ENCODE measurements around the gene ADAM10.

ADAM10 gene

GRCh38 chr15:58627701-58628100 is 121.8 kb downstream of the ADAM10 start:
- H3K27me3 ChIP-seq (ENCODE audit: insufficient read depth, poor library complexity, severe bottlenecking), result no peaks in the 10 kb centered on the region
- TF ChIP-seq GABPA (IDR thresholded peaks at IDR 0.05; ENCODE audit: low read depth) (no peak), REST (IDR thresholded peaks at IDR 0.05; ENCODE audit: insufficient replicate concordance, low read depth) (no peak), CTCF (IDR thresholded peaks at IDR 0.05; ENCODE audit: insufficient read depth, low read length) (no peak), POLR2AphosphoS5 (IDR thresholded peaks at IDR 0.05; ENCODE audit: low read depth) (no peak)
- no peak for DNase-seq (ENCODE audit: low read depth in 1 of 2, low spot score in 1 of 2)
- no peak overlapping the region for H3K4me3 ChIP-seq (replicated peaks; ENCODE audit: insufficient read depth, low read length)
- peak overlapping the region; percentile 62 for H3K27ac ChIP-seq (replicated peaks)

GRCh38 chr15:58627046-58627445 is 122.5 kb downstream of the ADAM10 start:
- no peak overlapping the region for H3K27ac ChIP-seq (replicated peaks)
- H3K4me3 ChIP-seq (replicated peaks; ENCODE audit: insufficient read depth, low read length), result no peak overlapping the region

GRCh38 chr15:58626378-58626777 is 123.1 kb downstream of the ADAM10 start:
- no peaks in the 10 kb centered on the region for H3K27me3 ChIP-seq (ENCODE audit: insufficient read depth, poor library complexity, severe bottlenecking)
- TF ChIP-seq GABPA (IDR thresholded peaks at IDR 0.05; ENCODE audit: low read depth) (no peak), CTCF (IDR thresholded peaks at IDR 0.05; ENCODE audit: insufficient read depth, low read length) (no peak), REST (IDR thresholded peaks at IDR 0.05; ENCODE audit: insufficient replicate concordance, low read depth) (no peak), POLR2AphosphoS5 (IDR thresholded peaks at IDR 0.05; ENCODE audit: low read depth) (no peak)
- H3K27ac ChIP-seq (replicated peaks), result no peak overlapping the region
- DNase-seq (ENCODE audit: low read depth in 1 of 2, low spot score in 1 of 2), result no peak
- no peak overlapping the region for H3K4me3 ChIP-seq (replicated peaks; ENCODE audit: insufficient read depth, low read length)

More at GRCh38 chr15:58627046-58627445, 122.5 kb downstream of the ADAM10 start:
- H3K27me3 ChIP-seq (ENCODE audit: insufficient read depth, poor library complexity, severe bottlenecking), result no peaks in the 10 kb centered on the region
- TF ChIP-seq SPI1 (IDR thresholded peaks at IDR 0.05; ENCODE audit: borderline replicate concordance, low read depth) (no peak), CTCF (IDR thresholded peaks at IDR 0.05; ENCODE audit: insufficient read depth, low read length) (no peak), REST (IDR thresholded peaks at IDR 0.05; ENCODE audit: insufficient replicate concordance, low read depth) (no peak), POLR2AphosphoS5 (IDR thresholded peaks at IDR 0.05; ENCODE audit: low read depth) (no peak), GABPA (IDR thresholded peaks at IDR 0.05; ENCODE audit: low read depth) (no peak)
- no peak for DNase-seq (ENCODE audit: low read depth in 1 of 2, low spot score in 1 of 2)

Measured in HL-60 (cell line).